Mesendoderm (in vitro differentiated cells): Measurements from ENCODE around the gene RHBDL1.

Experiments
- DNase-seq: peaks from one replicate; pipeline ENCODE4 v3.0.0; 2013
- H2AK5ac ChIP-seq: 2 replicates; pipeline ENCODE4 v1.6.1; 2013; ENCODE audit warnings: low read length, inconsistent platforms
- H2BK120ac ChIP-seq: 2 replicates; pipeline ENCODE4 v1.6.1; 2013; ENCODE audit warnings: low read depth, mild to moderate bottlenecking, low read length, moderate library complexity, mixed read lengths
- H2BK15ac ChIP-seq: replicated peaks from 2 replicates; pipeline ENCODE4 v1.6.1; 2013; ENCODE audit warnings: low read depth, mild to moderate bottlenecking, moderate library complexity
- H2BK5ac ChIP-seq: 2 replicates; pipeline ENCODE4 v1.6.1; 2013; ENCODE audit warnings: low read length, inconsistent platforms
- H3K18ac ChIP-seq: 2 replicates; pipeline ENCODE4 v1.6.1; 2013; ENCODE audit warnings: mild to moderate bottlenecking, low read length, mixed read lengths
- H3K23ac ChIP-seq: one replicate; pipeline ENCODE4 v1.6.1; 2013; ENCODE audit warnings: low read length
- H3K27ac ChIP-seq: 2 replicates; pipeline ENCODE4 v1.5.1; 2013; ENCODE audit warnings: low read depth, mild to moderate bottlenecking, inconsistent platforms, low read length, moderate library complexity
- H3K27me3 ChIP-seq: 2 replicates; pipeline ENCODE4 v1.6.1; 2013; ENCODE audit warnings: low read length, control low read depth, mild to moderate bottlenecking, inconsistent platforms; ENCODE audit not compliant: insufficient read depth, poor library complexity
- H3K36me3 ChIP-seq: 2 replicates; pipeline ENCODE4 v1.6.1; 2013; ENCODE audit warnings: low read length, inconsistent platforms; ENCODE audit not compliant: control insufficient read depth, insufficient read depth
- H3K4ac ChIP-seq: one replicate; pipeline ENCODE4 v1.6.1; 2013; ENCODE audit warnings: low read depth, mild to moderate bottlenecking, low read length, moderate library complexity
- H3K4me1 ChIP-seq: 2 replicates; pipeline ENCODE4 v1.6.1; 2013; ENCODE audit warnings: low read depth, low read length, inconsistent platforms; ENCODE audit not compliant: control insufficient read depth
- H3K4me2 ChIP-seq: 2 replicates; pipeline ENCODE4 v1.6.1; 2013; ENCODE audit warnings: low read length
- H3K4me3 ChIP-seq: 2 replicates; pipeline ENCODE4 v1.5.1; 2013; ENCODE audit warnings: mild to moderate bottlenecking, low read length
- H3K56ac ChIP-seq: one replicate; pipeline ENCODE4 v1.6.1; 2013; ENCODE audit warnings: low read length
- H3K79me1 ChIP-seq: 2 replicates; pipeline ENCODE4 v1.6.1; 2013; ENCODE audit warnings: low read length, inconsistent platforms
- H3K79me2 ChIP-seq: 2 replicates; pipeline ENCODE4 v1.6.1; 2013; ENCODE audit warnings: mild to moderate bottlenecking, low read length; ENCODE audit not compliant: control insufficient read depth, insufficient read depth
- H3K9ac ChIP-seq: 2 replicates; pipeline ENCODE4 v1.6.1; 2013; ENCODE audit warnings: low read length, inconsistent platforms
- H4K5ac ChIP-seq: one replicate; pipeline ENCODE4 v1.6.1; 2013; ENCODE audit warnings: low read length
- H4K8ac ChIP-seq: one replicate; pipeline ENCODE4 v1.6.1; 2013; ENCODE audit warnings: low read depth, mild to moderate bottlenecking, control low read depth, low read length, moderate library complexity
- WGBS: extraction: QIAGEN DNeasy Blood & Tissue Kit; methylation state at CpG from one replicate; pipeline ENCODE4 v1.1.7; 2013; ENCODE audit warnings: low lambda C conversion rate, missing lambda C conversion rate; ENCODE audit not compliant: insufficient coverage; ENCODE audit errors: extremely low coverage; 5-methylcytosine and 5-hydroxymethylcytosine counted together

The RHBDL1 gene

DNA sequence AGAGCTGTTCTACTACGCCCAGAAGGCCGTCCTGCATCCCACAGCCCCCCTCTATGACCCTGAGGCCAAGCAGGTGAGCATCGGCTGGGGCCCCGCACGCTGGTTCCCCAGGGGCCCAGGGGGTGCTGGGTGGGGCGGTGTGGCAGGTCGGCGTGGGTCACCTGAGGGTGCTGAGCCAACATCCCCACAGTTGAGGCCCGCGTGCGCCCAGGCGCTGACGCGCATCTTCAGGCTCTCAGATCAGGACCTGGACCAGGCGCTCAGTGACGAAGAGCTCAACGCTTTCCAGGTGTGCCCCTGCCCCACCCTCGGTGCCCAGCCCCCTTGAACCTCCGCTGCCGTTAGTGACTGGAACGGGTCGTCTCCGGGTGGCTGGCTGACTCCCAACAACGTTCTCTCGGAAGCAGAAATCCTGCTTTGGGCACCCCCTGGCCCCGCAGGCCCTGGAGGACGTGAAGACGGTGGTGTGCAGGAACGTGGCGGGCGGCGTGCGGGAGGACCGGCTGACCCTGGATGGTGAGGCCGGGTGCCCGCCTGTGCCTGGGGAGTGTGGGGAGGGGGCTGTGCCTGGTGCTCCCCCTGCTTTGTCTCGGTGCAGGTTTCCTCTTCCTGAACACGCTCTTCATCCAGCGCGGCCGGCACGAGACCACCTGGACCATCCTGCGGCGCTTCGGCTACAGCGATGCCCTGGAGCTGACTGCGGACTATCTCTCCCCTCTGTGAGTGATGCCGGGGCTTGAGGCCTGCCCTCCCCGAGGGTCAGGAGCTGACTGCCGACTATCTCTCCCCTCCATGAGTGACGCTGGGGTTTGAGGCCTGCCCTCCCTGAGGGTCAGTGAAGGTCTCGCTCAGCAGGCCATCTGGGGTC lies 4.8 kb upstream of the RHBDL1 start:
- peaks cover 9% of the 10 kb centered on the region for H3K79me1 ChIP-seq
- no peak overlapping the region for H4K8ac ChIP-seq
- no peak overlapping the region for H3K4ac ChIP-seq
- H3K4me1 ChIP-seq, result peaks cover 5% of the 10 kb centered on the region
- H3K18ac ChIP-seq, result no peak overlapping the region
- no peak overlapping the region for H2AK5ac ChIP-seq
- H3K27me3 ChIP-seq, result no peaks in the 10 kb centered on the region
- no peak overlapping the region for H3K4me3 ChIP-seq
- no peak for DNase-seq
- no peak overlapping the region for H3K23ac ChIP-seq
- H3K27ac ChIP-seq, result no peak overlapping the region
- no peak overlapping the region for H3K56ac ChIP-seq
- no peak overlapping the region for H3K4me2 ChIP-seq
- no peak overlapping the region for H4K5ac ChIP-seq
- peaks cover 12% of the 10 kb centered on the region for H3K79me2 ChIP-seq
- H2BK120ac ChIP-seq, result no peak overlapping the region
- no peak overlapping the region for H2BK15ac ChIP-seq
- no peak overlapping the region for H3K9ac ChIP-seq
- peaks cover 22% of the 10 kb centered on the region for H3K36me3 ChIP-seq
- no CpG with 5 or more reads among the region's 52 CpGs for WGBS
- H2BK5ac ChIP-seq, result no peak overlapping the region

DNA sequence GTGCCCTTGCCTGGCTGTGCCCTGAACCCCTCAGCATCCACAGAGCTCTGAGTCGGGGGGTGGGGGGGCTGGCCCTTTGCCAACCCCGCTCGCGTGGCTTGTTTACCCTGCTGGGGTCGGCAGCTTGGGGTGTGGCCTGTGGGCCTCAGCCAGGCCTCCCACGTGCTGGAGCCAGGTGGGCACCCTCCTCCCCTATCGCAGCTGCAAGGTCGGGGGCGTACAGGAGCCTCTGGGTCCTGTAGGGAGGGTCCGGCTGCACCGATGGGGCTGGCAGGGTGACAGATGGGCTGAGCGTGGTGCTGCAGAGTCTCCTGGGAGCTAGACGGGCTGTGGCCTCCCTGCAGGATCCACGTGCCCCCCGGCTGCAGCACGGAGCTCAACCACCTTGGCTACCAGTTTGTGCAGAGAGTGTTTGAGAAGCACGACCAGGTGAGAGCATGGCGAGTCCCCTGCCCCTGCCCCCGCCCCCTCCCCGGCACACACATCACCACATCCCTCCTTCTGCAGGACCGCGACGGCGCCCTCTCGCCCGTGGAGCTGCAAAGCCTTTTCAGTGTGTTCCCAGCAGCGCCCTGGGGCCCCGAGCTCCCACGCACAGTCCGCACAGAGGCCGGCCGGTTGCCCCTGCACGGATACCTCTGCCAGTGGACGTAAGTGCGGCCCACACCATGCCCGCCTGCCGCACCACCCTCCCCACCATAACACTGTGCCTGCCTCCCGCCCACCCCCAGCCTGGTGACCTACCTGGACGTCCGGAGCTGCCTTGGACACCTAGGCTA lies 3.9 kb upstream of the RHBDL1 start:
- Histone ChIP-seq H3K4me2 (no peak overlapping the region), H3K18ac (no peak overlapping the region), H3K4ac (no peak overlapping the region), H3K79me1 (peaks cover 9% of the 10 kb centered on the region), H3K9ac (no peak overlapping the region), H2BK15ac (no peak overlapping the region), H3K4me1 (peaks cover 5% of the 10 kb centered on the region), H3K27me3 (no peaks in the 10 kb centered on the region), H2BK120ac (no peak overlapping the region), H4K8ac (no peak overlapping the region), H2BK5ac (no peak overlapping the region), H3K4me3 (no peak overlapping the region), H3K79me2 (peaks cover 12% of the 10 kb centered on the region), H3K27ac (no peak overlapping the region), H3K23ac (no peak overlapping the region), H2AK5ac (no peak overlapping the region), H3K56ac (no peak overlapping the region), H3K36me3 (peaks cover 22% of the 10 kb centered on the region), H4K5ac (no peak overlapping the region)
- no peak for DNase-seq
- WGBS, result no CpG with 5 or more reads among the region's 40 CpGs

GRCh38 chr16:672371-672770 lies 3.1 kb upstream of the RHBDL1 start:
- peaks cover 9% of the 10 kb centered on the region for H3K79me1 ChIP-seq
- peaks cover 12% of the 10 kb centered on the region for H3K79me2 ChIP-seq
- H3K56ac ChIP-seq, result no peak overlapping the region
- H2AK5ac ChIP-seq, result no peak overlapping the region
- no peak overlapping the region for H2BK5ac ChIP-seq
- peaks cover 22% of the 10 kb centered on the region for H3K36me3 ChIP-seq
- H4K8ac ChIP-seq, result no peak overlapping the region
- H3K4ac ChIP-seq, result no peak overlapping the region
- no peak for DNase-seq
- H3K4me2 ChIP-seq, result no peak overlapping the region
- no peak overlapping the region for H2BK15ac ChIP-seq
- H3K27me3 ChIP-seq, result no peaks in the 10 kb centered on the region
- no CpG with 5 or more reads among the region's 19 CpGs for WGBS
- no peak overlapping the region for H2BK120ac ChIP-seq
- no peak overlapping the region for H3K23ac ChIP-seq
- no peak overlapping the region for H4K5ac ChIP-seq
- H3K18ac ChIP-seq, result no peak overlapping the region
- no peak overlapping the region for H3K27ac ChIP-seq
- H3K4me1 ChIP-seq, result peaks cover 5% of the 10 kb centered on the region
- H3K9ac ChIP-seq, result no peak overlapping the region
- H3K4me3 ChIP-seq, result no peak overlapping the region

GRCh38 chr16:672851-673250 lies 2.6 kb upstream of the RHBDL1 start:
- H3K56ac ChIP-seq, result no peak overlapping the region
- H4K8ac ChIP-seq, result no peak overlapping the region
- peaks cover 12% of the 10 kb centered on the region for H3K79me2 ChIP-seq
- H4K5ac ChIP-seq, result no peak overlapping the region
- H3K27ac ChIP-seq, result no peak overlapping the region
- no peak overlapping the region for H3K18ac ChIP-seq
- H3K9ac ChIP-seq, result no peak overlapping the region
- peaks cover 9% of the 10 kb centered on the region for H3K79me1 ChIP-seq
- H3K23ac ChIP-seq, result no peak overlapping the region
- no peak overlapping the region for H3K4ac ChIP-seq
- H3K36me3 ChIP-seq, result peaks cover 22% of the 10 kb centered on the region
- H2BK15ac ChIP-seq, result no peak overlapping the region
- H3K4me1 ChIP-seq, result peaks cover 5% of the 10 kb centered on the region
- no peak overlapping the region for H2AK5ac ChIP-seq
- no peak overlapping the region for H3K4me3 ChIP-seq
- DNase-seq, result no peak
- H3K4me2 ChIP-seq, result no peak overlapping the region
- no CpG with 5 or more reads among the region's 21 CpGs for WGBS
- no peak overlapping the region for H2BK120ac ChIP-seq
- no peak overlapping the region for H2BK5ac ChIP-seq
- no peaks in the 10 kb centered on the region for H3K27me3 ChIP-seq

GRCh38 chr16:673399-673991 lies 2.0 kb upstream of the RHBDL1 start:
- Histone ChIP-seq H3K56ac (no peak overlapping the region), H4K5ac (no peak overlapping the region), H3K27ac (no peak overlapping the region), H3K23ac (no peak overlapping the region), H3K27me3 (no peaks in the 10 kb centered on the region), H3K4me2 (no peak overlapping the region), H3K79me2 (peaks cover 9% of the 10 kb centered on the region), H2BK15ac (no peak overlapping the region), H2BK120ac (no peak overlapping the region), H3K9ac (no peak overlapping the region), H3K4ac (no peak overlapping the region), H3K79me1 (peaks cover 9% of the 10 kb centered on the region), H3K4me3 (no peak overlapping the region), H2AK5ac (no peak overlapping the region), H3K36me3 (peaks cover 22% of the 10 kb centered on the region), H4K8ac (no peak overlapping the region), H3K4me1 (peaks cover 5% of the 10 kb centered on the region), H3K18ac (no peak overlapping the region), H2BK5ac (no peak overlapping the region)
- no CpG with 5 or more reads among the region's 18 CpGs for WGBS
- no peak for DNase-seq
